ENCODE measurements around the gene ZNF407. TPM values are rescaled to one million over a fixed set of nuclear protein-coding genes. Genes with fewer than 3 reads are reported as not detected.

Gene ZNF407
- total RNA-seq, 1 experiment from 2014 or later: 15.2 TPM

DNA sequence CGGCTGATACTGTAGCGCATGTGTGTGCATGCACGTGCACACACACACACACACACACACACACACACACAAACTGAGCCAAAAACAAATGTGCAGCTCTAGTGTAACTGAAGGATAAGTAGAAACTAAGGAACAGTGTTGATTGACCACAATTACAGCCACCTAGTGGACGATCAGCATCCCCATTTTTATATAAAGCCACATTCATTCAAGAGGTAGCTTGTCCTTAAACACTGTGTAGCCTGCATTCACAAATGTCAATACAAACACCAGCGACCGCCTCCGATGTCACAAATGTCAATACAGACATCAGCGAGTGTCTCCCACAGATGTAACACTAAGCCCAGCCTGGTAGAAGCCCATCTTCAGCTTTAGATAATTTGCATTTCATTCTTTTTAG lies 443.9 kb downstream of the ZNF407 start:
- peaks cover 11% of the 10 kb centered on the region for H3K4me1 ChIP-seq (replicated peaks)
- no peaks in the 10 kb centered on the region for H3K9me3 ChIP-seq (replicated peaks)
- H3K27ac ChIP-seq: no peak overlapping the region
- no peaks in the 10 kb centered on the region; the same call in 1 of the 2 replicates for H3K36me3 ChIP-seq
- DNase-seq (ENCODE audit: low read depth in 1 of 2, low spot score in 2 of 2): peak in 1 of 2 experiments; percentile 10
- no peaks in the 10 kb centered on the region for H3K27me3 ChIP-seq (replicated peaks)
- no peak overlapping the region for H3K4me3 ChIP-seq

DNA sequence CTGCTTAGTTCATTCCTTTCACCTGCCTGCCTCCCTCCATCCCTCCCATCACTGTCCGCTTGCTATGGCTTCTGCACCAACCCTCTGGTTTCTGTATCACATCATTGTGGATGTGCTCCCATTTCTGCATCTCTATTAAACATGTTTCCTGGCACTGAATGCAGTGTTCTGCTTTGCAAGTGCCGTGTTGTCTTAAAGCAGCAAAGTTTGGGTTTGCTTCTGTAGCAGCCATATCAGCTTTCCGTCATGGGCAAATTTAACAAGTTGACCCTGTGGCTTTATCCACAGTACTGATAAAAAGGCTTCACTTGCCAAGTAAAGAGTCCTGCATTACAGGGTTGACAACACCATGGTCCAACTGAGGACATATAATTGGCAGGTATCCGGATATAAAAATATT lies 445.8 kb downstream of the ZNF407 start:
- no peaks in the 10 kb centered on the region for H3K4me1 ChIP-seq (replicated peaks)
- H3K36me3 ChIP-seq: no peaks in the 10 kb centered on the region
- no peaks in the 10 kb centered on the region for H3K9me3 ChIP-seq (replicated peaks)
- H3K27me3 ChIP-seq (replicated peaks): no peaks in the 10 kb centered on the region
- DNase-seq (ENCODE audit: low read depth in 1 of 2, low spot score in 2 of 2): no peak
- no peak overlapping the region for H3K4me3 ChIP-seq
- H3K27ac ChIP-seq: no peak overlapping the region

DNA sequence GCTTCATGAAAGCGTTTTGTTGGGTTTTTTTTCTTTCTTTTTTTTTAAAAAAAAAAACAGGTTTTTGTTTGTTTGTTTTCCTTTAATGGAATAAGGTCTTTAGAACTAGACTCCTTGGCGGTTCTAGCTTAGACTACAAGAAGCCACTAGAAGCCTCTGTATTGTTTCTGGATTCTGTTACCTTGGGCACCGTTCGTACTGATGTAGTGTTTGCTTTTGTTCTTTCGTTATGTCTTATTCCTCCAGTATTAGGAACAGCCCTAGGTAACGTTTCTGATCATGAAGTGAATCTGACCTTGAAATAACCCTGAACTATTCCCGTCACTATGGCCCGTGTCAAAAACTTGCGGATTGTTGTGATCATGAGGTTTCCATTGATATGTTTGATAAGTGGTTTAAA lies 446.6 kb downstream of the ZNF407 start:
- H3K27ac ChIP-seq: no peak overlapping the region
- no peaks in the 10 kb centered on the region for H3K4me1 ChIP-seq (replicated peaks)
- no peak for DNase-seq (ENCODE audit: low read depth in 1 of 2, low spot score in 2 of 2)
- H3K4me3 ChIP-seq: no peak overlapping the region
- H3K27me3 ChIP-seq (replicated peaks): no peaks in the 10 kb centered on the region
- no peaks in the 10 kb centered on the region for H3K9me3 ChIP-seq (replicated peaks)
- no peaks in the 10 kb centered on the region for H3K36me3 ChIP-seq

DNA sequence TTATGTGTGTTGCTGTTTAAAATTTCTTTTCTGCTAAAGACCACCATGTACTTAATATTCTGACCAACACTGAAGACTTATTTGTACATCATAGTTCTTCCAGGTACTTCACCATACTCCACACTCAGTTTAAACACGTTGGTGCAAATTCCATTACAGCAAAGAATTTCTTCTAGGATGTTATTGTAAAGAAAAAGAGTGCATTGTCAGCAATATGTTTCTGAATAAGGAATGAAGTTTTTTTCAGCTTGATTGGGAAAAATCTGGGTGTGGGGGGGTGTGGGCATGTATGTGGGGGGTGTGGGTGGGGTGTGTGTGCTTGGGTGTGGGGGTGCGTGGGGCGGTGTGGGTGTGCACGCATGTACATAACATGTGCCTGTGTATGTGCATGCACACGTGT lies 447.1 kb downstream of the ZNF407 start:
- Histone ChIP-seq H3K4me3 (no peak overlapping the region), H3K27me3 (replicated peaks) (no peaks in the 10 kb centered on the region), H3K4me1 (replicated peaks) (no peaks in the 10 kb centered on the region), H3K27ac (no peak overlapping the region), H3K36me3 (no peaks in the 10 kb centered on the region), H3K9me3 (replicated peaks) (no peaks in the 10 kb centered on the region)
- DNase-seq (ENCODE audit: low read depth in 1 of 2, low spot score in 2 of 2): no peak

DNA sequence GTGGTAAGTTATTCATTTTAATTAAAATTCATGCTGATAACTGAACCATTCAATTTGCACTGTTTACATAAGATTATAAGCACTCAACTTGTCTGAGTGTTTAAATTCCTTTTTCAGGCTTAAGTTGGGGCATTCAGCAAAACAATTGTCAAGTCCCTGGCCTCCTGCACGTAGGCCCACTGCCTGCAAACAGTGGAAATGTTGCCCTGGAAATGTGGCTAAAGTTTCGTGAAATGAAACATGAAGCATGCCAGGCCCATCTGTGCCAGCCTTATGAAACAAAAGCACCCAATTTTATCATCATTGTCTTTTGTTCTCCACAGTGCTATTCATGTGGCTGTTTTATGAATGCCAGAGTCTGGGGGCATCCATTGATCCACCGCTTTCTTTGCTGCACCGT lies 447.6 kb downstream of the ZNF407 start:
- no peaks in the 10 kb centered on the region for H3K9me3 ChIP-seq (replicated peaks)

DNA sequence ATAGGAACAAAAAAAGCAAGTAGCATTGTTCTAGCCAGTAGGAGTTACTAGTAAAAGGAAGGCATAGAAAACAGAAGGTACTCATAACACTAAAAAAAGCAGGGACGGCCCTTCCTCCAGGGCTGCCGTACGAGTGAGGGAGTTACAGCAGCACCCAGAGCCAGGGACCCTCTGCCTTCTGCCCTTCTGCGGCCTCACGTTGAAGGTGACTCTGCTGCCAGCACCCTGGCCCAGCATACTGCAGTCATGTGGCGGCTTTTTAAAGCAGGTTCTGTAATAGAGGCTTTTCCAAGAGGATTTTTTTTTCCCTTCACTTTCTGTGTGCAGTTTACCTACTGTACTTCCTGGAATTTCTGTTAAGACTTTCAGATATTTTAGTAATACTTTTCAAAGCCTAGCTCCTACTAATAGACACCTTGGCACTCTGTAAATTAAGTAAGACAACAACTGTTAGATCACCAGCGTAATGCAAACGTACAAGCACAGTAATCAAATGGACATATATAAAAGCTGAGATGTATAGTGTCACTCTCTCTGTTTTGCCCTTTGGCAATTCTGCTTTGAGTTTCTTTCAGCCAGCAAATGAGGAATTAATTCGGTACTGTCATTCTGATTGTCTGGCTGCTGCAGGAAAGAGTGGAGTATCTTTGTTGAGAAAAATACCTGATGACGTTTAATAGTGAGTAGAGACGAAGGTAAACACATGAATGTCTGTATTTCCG lies 449.7 kb downstream of the ZNF407 start:
- Histone ChIP-seq H3K4me3 (no peak overlapping the region), H3K4me1 (replicated peaks) (no peaks in the 10 kb centered on the region), H3K27ac (no peak overlapping the region), H3K36me3 (no peaks in the 10 kb centered on the region), H3K27me3 (replicated peaks) (no peaks in the 10 kb centered on the region), H3K9me3 (replicated peaks) (no peaks in the 10 kb centered on the region)
- DNase-seq (ENCODE audit: low read depth in 1 of 2, low spot score in 2 of 2): no peak

More for the DNA sequence above, 447.6 kb downstream of the ZNF407 start:
- H3K27ac ChIP-seq: no peak overlapping the region
- no peaks in the 10 kb centered on the region for H3K4me1 ChIP-seq (replicated peaks)
- no peak overlapping the region for H3K4me3 ChIP-seq
- no peaks in the 10 kb centered on the region for H3K27me3 ChIP-seq (replicated peaks)
- H3K36me3 ChIP-seq: no peaks in the 10 kb centered on the region
- no peak for DNase-seq (ENCODE audit: low read depth in 1 of 2, low spot score in 2 of 2)

DNA sequence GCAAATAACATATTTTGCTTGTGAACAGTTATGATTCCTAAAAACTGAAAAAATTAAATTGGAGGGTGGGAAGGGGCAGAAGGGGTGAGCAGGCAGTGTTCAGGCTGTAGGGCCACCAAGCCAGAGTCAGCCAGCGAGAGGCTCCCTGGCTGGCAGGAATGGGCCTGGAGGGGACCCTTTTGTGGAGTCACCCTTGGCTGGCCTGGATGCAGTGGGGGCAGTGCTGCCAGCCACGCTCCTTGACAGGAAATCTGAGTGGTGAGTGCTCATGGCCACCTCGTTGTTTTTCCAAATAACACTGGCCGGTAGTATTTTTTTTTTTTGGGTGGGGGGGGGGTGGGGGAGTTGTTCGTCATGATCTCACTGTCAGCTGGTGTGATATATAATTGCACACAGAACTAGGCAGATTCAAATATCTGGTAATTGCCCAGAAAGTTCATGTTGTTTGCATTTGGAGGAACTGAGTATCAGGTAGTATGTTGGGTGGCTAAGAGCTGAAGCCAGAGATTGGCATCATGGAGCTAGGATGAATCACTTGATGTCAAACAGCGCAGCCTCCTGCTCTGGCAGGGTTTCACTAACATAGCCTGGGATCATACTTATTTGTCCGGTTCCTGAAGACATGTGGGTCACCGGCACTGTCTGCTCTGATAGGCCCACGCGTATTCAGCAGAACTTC lies 451.2 kb downstream of the ZNF407 start:
- DNase-seq (ENCODE audit: low read depth in 1 of 2, low spot score in 2 of 2): no peak
- Histone ChIP-seq H3K27me3 (replicated peaks) (no peaks in the 10 kb centered on the region), H3K27ac (no peak overlapping the region), H3K9me3 (replicated peaks) (no peaks in the 10 kb centered on the region), H3K36me3 (no peaks in the 10 kb centered on the region), H3K4me3 (no peak overlapping the region), H3K4me1 (replicated peaks) (no peaks in the 10 kb centered on the region)

DNA sequence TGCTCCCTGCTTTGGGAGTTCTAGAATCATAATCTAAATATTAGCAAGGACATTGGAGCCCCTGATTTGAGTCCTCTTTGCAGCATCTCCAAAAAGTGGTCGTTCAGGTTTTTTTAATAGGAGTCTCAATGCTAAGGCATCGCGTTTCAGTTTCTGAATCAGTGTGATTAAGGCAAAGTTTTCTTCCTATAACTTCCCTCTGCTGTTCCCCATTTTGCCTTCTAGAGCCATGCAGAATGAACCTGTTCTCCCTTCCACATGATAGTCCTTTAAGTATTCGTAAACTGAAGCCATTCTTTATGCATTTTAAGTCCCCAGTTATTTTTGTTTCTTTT lies 451.8 kb downstream of the ZNF407 start:
- Histone ChIP-seq H3K4me1 (replicated peaks) (no peaks in the 10 kb centered on the region), H3K4me3 (no peak overlapping the region), H3K27me3 (replicated peaks) (no peaks in the 10 kb centered on the region), H3K9me3 (replicated peaks) (no peaks in the 10 kb centered on the region), H3K27ac (no peak overlapping the region), H3K36me3 (no peaks in the 10 kb centered on the region)
- DNase-seq (ENCODE audit: low read depth in 1 of 2, low spot score in 2 of 2): no peak

DNA sequence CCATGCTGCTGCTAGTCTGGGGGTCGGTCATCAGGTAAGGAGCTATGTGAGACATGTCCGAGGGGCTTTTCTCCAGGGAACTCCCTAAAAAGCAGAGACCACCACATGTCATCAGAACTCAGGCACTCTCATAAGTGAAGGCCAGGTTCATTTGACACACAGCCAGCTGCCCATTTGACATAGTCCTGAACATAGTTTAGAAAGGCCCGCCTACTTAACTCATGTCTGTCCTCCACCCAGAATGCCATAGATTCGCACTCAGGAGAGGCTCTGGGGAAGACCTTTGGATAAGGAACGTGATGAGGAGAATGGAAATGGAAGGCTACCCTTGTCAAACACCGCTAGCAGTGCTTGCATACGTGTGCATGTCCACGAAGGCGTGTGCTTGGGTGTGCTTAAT lies 454.1 kb downstream of the ZNF407 start:
- H3K27ac ChIP-seq: no peak overlapping the region
- no peaks in the 10 kb centered on the region for H3K4me1 ChIP-seq (replicated peaks)
- H3K9me3 ChIP-seq (replicated peaks): no peaks in the 10 kb centered on the region
- no peak overlapping the region for H3K4me3 ChIP-seq
- H3K36me3 ChIP-seq: no peaks in the 10 kb centered on the region
- no peak for DNase-seq (ENCODE audit: low read depth in 1 of 2, low spot score in 2 of 2)
- H3K27me3 ChIP-seq (replicated peaks): no peaks in the 10 kb centered on the region

DNA sequence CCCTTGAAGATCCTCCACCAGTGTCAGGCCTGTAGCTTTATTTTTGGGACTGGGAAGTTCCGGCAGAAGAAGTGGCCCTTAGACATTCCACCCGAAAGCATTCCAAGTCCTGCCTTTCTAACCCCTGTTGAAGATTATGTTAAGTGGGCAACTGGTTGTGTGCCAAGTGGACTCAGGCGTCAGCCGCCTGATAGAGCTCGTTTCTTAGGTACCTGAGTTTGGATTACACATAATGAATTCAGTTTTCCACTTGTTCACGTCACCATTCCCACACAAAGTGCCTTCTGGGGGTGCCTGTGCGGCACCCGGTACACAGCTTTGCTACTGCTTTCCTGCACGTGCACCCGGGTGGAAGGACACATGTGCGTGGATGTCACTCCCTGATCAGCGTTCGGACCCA lies 454.8 kb downstream of the ZNF407 start:
- no peak overlapping the region for H3K27ac ChIP-seq
- no peaks in the 10 kb centered on the region for H3K27me3 ChIP-seq (replicated peaks)
- DNase-seq (ENCODE audit: low read depth in 1 of 2, low spot score in 2 of 2): no peak
- H3K4me1 ChIP-seq (replicated peaks): no peaks in the 10 kb centered on the region
- no peaks in the 10 kb centered on the region for H3K36me3 ChIP-seq
- H3K9me3 ChIP-seq (replicated peaks): no peaks in the 10 kb centered on the region
- no peak overlapping the region for H3K4me3 ChIP-seq

DNA sequence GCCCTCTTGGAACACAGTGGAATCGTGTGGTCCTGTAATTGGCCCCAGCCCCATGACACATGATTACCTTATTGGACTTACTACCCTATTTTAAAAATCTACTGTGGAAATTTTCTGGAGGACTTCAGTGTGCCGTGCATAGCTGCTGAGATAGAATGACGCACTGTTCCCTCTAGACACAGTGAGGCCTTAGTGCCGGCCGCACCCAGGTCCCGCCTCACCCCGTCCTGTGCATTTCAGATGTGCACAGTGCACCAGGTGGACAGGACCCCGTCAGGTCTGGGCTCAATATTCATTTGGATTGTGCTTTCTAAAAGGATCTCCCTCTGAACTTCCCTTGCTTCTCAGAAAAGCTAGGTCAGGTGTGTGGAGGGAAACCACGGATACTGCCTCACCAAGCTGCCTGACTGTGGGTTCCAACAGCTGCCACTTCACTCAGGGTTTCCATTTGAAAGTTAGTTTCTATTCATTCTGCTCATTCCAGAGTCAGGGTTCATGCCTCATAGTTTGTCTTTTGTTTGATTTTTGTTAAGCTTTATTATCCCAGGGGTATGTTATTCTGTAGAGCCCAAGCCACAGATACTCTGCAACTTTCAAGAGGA lies 455.5 kb downstream of the ZNF407 start:
- no peak overlapping the region for H3K27ac ChIP-seq
- no peak for DNase-seq (ENCODE audit: low read depth in 1 of 2, low spot score in 2 of 2)
- no peak overlapping the region for H3K4me3 ChIP-seq
- H3K36me3 ChIP-seq: no peaks in the 10 kb centered on the region
- no peaks in the 10 kb centered on the region for H3K9me3 ChIP-seq (replicated peaks)
- H3K4me1 ChIP-seq (replicated peaks): no peaks in the 10 kb centered on the region
- no peaks in the 10 kb centered on the region for H3K27me3 ChIP-seq (replicated peaks)

DNA sequence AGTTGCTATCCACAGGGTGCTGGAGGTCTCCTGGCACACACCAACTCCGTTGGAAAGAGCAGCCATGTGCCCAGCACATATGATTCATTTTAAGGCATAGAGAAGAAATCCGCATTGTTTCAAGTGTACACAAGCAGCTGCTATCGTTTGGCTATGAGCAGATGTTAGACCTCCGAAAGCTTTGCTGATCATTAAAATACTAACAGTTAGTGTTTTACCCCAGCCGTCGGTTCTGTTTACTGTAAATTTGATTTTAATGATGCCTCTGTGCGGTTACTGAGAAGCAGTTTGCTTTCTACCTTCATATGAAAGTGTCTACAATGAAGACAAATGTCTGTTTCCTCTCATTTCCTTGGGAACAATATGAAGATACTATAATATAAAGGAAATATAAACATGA lies 456.4 kb downstream of the ZNF407 start:
- Histone ChIP-seq H3K9me3 (replicated peaks) (no peaks in the 10 kb centered on the region), H3K4me3 (no peak overlapping the region), H3K36me3 (no peaks in the 10 kb centered on the region), H3K27ac (no peak overlapping the region), H3K27me3 (replicated peaks) (no peaks in the 10 kb centered on the region), H3K4me1 (replicated peaks) (no peaks in the 10 kb centered on the region)
- DNase-seq (ENCODE audit: low read depth in 1 of 2, low spot score in 2 of 2): no peak

DNA sequence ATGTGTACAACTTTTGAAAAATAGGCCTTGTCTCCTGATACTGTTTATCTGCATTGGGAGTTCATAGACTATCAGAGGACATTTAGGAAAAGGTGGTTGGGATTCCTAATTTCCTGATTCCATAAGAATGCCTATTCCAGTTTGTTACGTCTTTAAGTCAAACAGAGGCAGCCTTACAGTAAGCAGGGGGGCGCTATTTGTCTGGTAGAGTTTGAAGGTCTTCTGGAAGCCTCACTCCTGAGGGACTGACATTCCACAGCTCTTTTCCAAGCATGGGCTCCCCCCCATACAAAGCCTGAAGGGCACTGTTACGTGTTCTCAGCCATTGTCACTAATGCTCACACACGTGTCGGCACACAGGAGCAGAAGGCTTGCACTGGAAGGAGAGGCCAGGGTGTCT lies 456.9 kb downstream of the ZNF407 start:
- Histone ChIP-seq H3K36me3 (no peaks in the 10 kb centered on the region), H3K4me1 (replicated peaks) (no peaks in the 10 kb centered on the region), H3K4me3 (no peak overlapping the region), H3K27me3 (replicated peaks) (no peaks in the 10 kb centered on the region), H3K27ac (no peak overlapping the region), H3K9me3 (replicated peaks) (no peaks in the 10 kb centered on the region)
- DNase-seq (ENCODE audit: low read depth in 1 of 2, low spot score in 2 of 2): no peak

DNA sequence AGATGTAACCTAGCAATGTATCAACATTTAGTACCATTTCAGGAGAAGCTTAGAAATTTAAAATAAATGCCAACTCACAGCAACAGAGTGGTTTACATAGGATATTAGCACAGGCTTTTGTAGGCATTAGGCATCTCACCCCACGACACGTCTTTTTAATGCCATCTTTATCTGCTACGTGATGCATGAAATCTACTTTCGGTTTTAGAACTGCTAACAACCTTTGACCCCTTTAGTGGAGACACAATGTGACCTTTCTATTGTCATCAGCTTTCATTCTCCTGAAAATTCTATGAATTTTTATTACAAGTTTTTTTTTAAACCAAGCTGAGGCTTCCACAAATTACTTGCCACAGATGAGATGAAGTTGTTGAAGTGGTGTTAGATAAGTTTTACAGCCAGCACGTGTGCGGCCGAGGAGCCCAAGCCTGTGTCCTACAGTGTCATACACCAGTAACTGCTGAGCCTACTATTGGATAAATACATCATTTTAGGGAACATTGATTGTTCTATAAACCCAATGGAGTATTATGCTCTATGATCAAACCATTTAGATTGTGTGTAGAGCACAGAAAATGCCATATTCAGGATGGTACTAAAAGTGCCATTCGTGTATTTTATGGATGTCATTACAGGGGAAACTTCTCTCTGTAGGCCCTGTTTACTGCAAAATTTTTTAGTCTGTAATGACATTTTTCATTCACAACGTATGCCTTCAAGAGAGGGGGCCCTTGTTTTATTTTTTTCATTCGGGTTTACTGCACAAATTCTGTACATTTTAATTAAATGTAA lies 459.7 kb downstream of the ZNF407 start:
- Histone ChIP-seq H3K4me3 (no peak overlapping the region), H3K9me3 (replicated peaks) (no peaks in the 10 kb centered on the region), H3K36me3 (no peaks in the 10 kb centered on the region), H3K27ac (no peak overlapping the region), H3K4me1 (replicated peaks) (no peaks in the 10 kb centered on the region), H3K27me3 (replicated peaks) (no peaks in the 10 kb centered on the region)
- DNase-seq (ENCODE audit: low read depth in 1 of 2, low spot score in 2 of 2): no peak
